HepG2 (cell line): ENCODE results near the gene ACER3. TPM values are rescaled to one million over a fixed set of nuclear protein-coding genes. Genes with fewer than 3 reads are reported as not detected.

ENCODE experiments used
- ATAC-seq: fragments of 200-7000 bp; cut with Tn5 transposase; 3 replicates; pipeline ENCODE4 v1.9.1; 2020; ENCODE audit warnings: mild to moderate bottlenecking, moderate library complexity
- BruUV-seq: library from RNA; stranded (reverse); fragments of 400-500 nt; replicated peaks from 2 replicates; lab custom pipeline; 2021; lab: Mats Ljungman, UMichigan
- CTCF ChIA-PET: fragments of 300-600 bp; formaldehyde crosslinking; extraction: SDS; loops from one replicate; lab custom pipeline; 2021; ENCODE audit warnings: low total read pairs, inconsistent platforms, low intra/inter-chr PET ratio; lab: Yijun Ruan, JAX
- POLR2A ChIA-PET: fragments of 350-600 bp; sonication (Branson Sonifier 250); formaldehyde crosslinking; loops from one replicate; lab custom pipeline; 2020; ENCODE audit warnings: antibody characterized with exemption, inconsistent platforms; lab: Yijun Ruan, JAX
- DNase-seq: peaks from one replicate; pipeline ENCODE4 v3.0.0-alpha.2; 2015; ENCODE audit warnings: low spot score
- FAIRE-seq: peaks from 3 replicates; lab custom pipeline; 2011; peaks lifted over from hg19 to GRCh38; lab: Jason Lieb, UNC
- H2AFZ ChIP-seq: one replicate; pipeline ENCODE4 v1.6.1; 2011; ENCODE audit warnings: low read length, inconsistent platforms
- H3K27ac ChIP-seq: fragments of 300-600 bp; 3 replicates; pipeline ENCODE4 v1.8.0; 2011; ENCODE audit warnings: mixed run types, mild to moderate bottlenecking, mixed read lengths, low read length, inconsistent platforms; ENCODE audit not compliant: insufficient read depth; ENCODE audit errors: extremely low read length
- H3K27me3 ChIP-seq, 2 experiments: fragments of 200-600 bp in 1 of 2; 2 replicates in 1 of 2; 3 replicates in 1 of 2; pipeline versions ENCODE4 v1.6.0 to v1.8.0; 2011; ENCODE audit warnings: low read length in 2 of 2, mild to moderate bottlenecking in 2 of 2, moderate library complexity in 2 of 2, inconsistent platforms in 1 of 2; ENCODE audit not compliant: insufficient read depth in 2 of 2, control insufficient read depth in 1 of 2
- H3K36me3 ChIP-seq, 2 experiments: fragments of 200-600 bp in 1 of 2; replicated peaks in 1 of 2; 2 replicates in 1 of 2; 3 replicates in 1 of 2; pipeline versions ENCODE4 v1.5.1 to v1.8.0; 2011; ENCODE audit warnings: low read length in 2 of 2, inconsistent platforms in 1 of 2; ENCODE audit not compliant: insufficient read depth in 2 of 2, control insufficient read depth in 1 of 2
- H3K4me1 ChIP-seq: 2 replicates; pipeline ENCODE4 v1.5.1; 2012; ENCODE audit warnings: low read length, inconsistent platforms; ENCODE audit not compliant: insufficient read depth
- H3K4me2 ChIP-seq: 2 replicates; pipeline ENCODE4 v1.6.0; 2011; ENCODE audit warnings: low read depth, low read length, inconsistent platforms
- H3K4me3 ChIP-seq, 3 experiments: fragments of 200-600 bp in 1 of 3; sonication (generic), shearing (Covaris generic) in 1 of 3; replicated peaks in 1 of 3; 2 replicates each; pipeline ENCODE4 v1.5.1; 2011 to 2016; ENCODE audit warnings: low read length in 3 of 3, inconsistent platforms in 2 of 3, low read depth in 2 of 3, mild to moderate bottlenecking in 2 of 3, control low read depth in 1 of 3, mixed read lengths in 1 of 3; ENCODE audit not compliant: insufficient read depth in 1 of 3
- H3K79me2 ChIP-seq: one replicate; pipeline ENCODE4 v1.6.1; 2011; ENCODE audit warnings: low read length, inconsistent platforms; ENCODE audit not compliant: insufficient read depth
- H3K9ac ChIP-seq: 2 replicates; pipeline ENCODE4 v1.6.0; 2011; ENCODE audit warnings: mild to moderate bottlenecking, low read depth, low read length, inconsistent platforms; ENCODE audit not compliant: insufficient read depth
- H3K9me3 ChIP-seq: 2 replicates; pipeline ENCODE4 v1.5.1; 2012; ENCODE audit warnings: mild to moderate bottlenecking, low read length
- H4K20me1 ChIP-seq: 2 replicates; pipeline ENCODE4 v1.6.0; 2011; ENCODE audit warnings: inconsistent platforms, mild to moderate bottlenecking, low read length, moderate library complexity; ENCODE audit not compliant: insufficient read depth
- FOXJ3 ChIP-seq: sonication (generic); formaldehyde crosslinking; IDR thresholded peaks from 2 replicates; pipeline ENCODE4 v1.4.0; 2020; ENCODE audit warnings: missing genetic modification reagents, mild to moderate bottlenecking, borderline replicate concordance
- RCOR2 ChIP-seq: IDR thresholded peaks from 2 replicates; pipeline ENCODE4 v1.6.1; 2016; ENCODE audit warnings: missing biosample characterization, missing genetic modification reagents
- STAG1 ChIP-seq: sonication (generic); formaldehyde crosslinking; IDR thresholded peaks from 2 replicates; pipeline ENCODE4 v1.4.0; 2020; ENCODE audit warnings: missing genetic modification reagents
- in situ Hi-C: cut with HindIII; loops from 2 replicates; pipeline ENCODE4 v1.10.0; 2017; ENCODE audit warnings: low pct_unique_long_range_greater_than_20kb; ENCODE audit not compliant: extremely low pct_ligation_motif_present
- intact Hi-C: fragments of 100-400 bp; cut with micrococcal nuclease; formaldehyde crosslinking; loops from one replicate; pipeline ENCODE4 v1.10.0; 2022; ENCODE audit not compliant: unreplicated experiment
- polyA plus RNA-seq, 8 experiments: library from polyadenylated mRNA; depleted of rRNA in 3 of 8; stranded (reverse) in 7 of 8; unstranded in 1 of 8; fragments of >200 nt; fragmentation: Illumina TruSeq in 4 of 8; extraction: Trizol in 4 of 8; gene quantifications; 2 replicates each; pipeline versions ENCODE4 v1.2.1 to v1.2.3, GENCODE V29; 2011 to 2016; ENCODE audit warnings: low read depth in 4 of 8, missing spikeins in 1 of 8, mixed read lengths in 1 of 8; ENCODE audit not compliant: insufficient read depth in 1 of 8
- total RNA-seq, 5 experiments: library from RNA; depleted of rRNA; stranded (reverse); fragments of >200 nt; fragmentation: Illumina TruSeq; extraction: Trizol; gene quantifications; 2 replicates each; pipeline ENCODE4 v1.2.3, GENCODE V29; 2016; ENCODE audit warnings: low read depth in 1 of 5
- TF ChIP-seq, protein P1 (sequence below): sonication (generic); formaldehyde crosslinking; IDR thresholded peaks from 2 replicates; pipeline ENCODE4 v1.4.0; 2020; ENCODE audit warnings: mild to moderate bottlenecking, missing genetic modification reagents
- TF ChIP-seq, protein P2 (sequence below): sonication (generic); formaldehyde crosslinking; IDR thresholded peaks from 2 replicates; pipeline ENCODE4 v1.4.0; 2020; ENCODE audit warnings: missing genetic modification reagents
- TF ChIP-seq, protein P3 (sequence below): sonication (generic); formaldehyde crosslinking; IDR thresholded peaks from 2 replicates; pipeline ENCODE4 v1.5.0; 2020; ENCODE audit warnings: mild to moderate bottlenecking, missing genetic modification reagents, moderate library complexity

Gene ACER3
- total and polyA plus RNA-seq, 2 of the 13 experiments (the other 11 are each of a cell fraction or from before 2014, with no cell fraction given): 6.0 to 9.8 TPM

GRCh38 chr11:77062924-77063323 is 202.2 kb downstream of the ACER3 start:
- 0 out of 2 replicates have a peak, but pooled peaks cover 2% of the 10 kb centered on the region for H4K20me1 ChIP-seq
- intact Hi-C loops: no loop called here
- DNase-seq (no peak), FAIRE-seq (no peak), ATAC-seq (no peak)
- ChIA-PET CTCF (interaction anchor here (0.6 kb wide), 1 partner anchor 15 kb away, joined by 3 read pairs; no protein-coding TSS in a partner anchor), POLR2A (interaction anchor here (1.2 kb wide), 1 partner anchor 16 kb away, joined by 5 read pairs; no protein-coding TSS in a partner anchor)
- H3K27ac ChIP-seq: no peak overlapping the region
- no peak overlapping the region for H3K4me2 ChIP-seq
- peaks cover 48% of the 10 kb centered on the region for H3K4me1 ChIP-seq
- peaks cover 12 to 24% of the 10 kb centered on the region in 2 experiments; a peak in 4 of 5 replicates for H3K27me3 ChIP-seq
- peaks cover 6% of the 10 kb centered on the region for H3K9me3 ChIP-seq
- no peaks in the 10 kb centered on the region for H3K79me2 ChIP-seq
- BruUV-seq: no TSS peak
- H3K36me3 ChIP-seq: no peaks in the 10 kb centered on the region
- TF ChIP-seq, protein P1, sequence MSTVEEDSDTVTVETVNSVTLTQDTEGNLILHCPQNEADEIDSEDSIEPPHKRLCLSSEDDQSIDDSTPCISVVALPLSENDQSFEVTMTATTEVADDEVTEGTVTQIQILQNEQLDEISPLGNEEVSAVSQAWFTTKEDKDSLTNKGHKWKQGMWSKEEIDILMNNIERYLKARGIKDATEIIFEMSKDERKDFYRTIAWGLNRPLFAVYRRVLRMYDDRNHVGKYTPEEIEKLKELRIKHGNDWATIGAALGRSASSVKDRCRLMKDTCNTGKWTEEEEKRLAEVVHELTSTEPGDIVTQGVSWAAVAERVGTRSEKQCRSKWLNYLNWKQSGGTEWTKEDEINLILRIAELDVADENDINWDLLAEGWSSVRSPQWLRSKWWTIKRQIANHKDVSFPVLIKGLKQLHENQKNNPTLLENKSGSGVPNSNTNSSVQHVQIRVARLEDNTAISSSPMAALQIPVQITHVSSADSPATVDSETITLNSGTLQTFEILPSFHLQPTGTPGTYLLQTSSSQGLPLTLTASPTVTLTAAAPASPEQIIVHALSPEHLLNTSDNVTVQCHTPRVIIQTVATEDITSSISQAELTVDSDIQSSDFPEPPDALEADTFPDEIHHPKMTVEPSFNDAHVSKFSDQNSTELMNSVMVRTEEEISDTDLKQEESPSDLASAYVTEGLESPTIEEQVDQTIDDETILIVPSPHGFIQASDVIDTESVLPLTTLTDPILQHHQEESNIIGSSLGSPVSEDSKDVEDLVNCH (CRISPR knock-in tag): no peak
- TF ChIP-seq, protein P2, sequence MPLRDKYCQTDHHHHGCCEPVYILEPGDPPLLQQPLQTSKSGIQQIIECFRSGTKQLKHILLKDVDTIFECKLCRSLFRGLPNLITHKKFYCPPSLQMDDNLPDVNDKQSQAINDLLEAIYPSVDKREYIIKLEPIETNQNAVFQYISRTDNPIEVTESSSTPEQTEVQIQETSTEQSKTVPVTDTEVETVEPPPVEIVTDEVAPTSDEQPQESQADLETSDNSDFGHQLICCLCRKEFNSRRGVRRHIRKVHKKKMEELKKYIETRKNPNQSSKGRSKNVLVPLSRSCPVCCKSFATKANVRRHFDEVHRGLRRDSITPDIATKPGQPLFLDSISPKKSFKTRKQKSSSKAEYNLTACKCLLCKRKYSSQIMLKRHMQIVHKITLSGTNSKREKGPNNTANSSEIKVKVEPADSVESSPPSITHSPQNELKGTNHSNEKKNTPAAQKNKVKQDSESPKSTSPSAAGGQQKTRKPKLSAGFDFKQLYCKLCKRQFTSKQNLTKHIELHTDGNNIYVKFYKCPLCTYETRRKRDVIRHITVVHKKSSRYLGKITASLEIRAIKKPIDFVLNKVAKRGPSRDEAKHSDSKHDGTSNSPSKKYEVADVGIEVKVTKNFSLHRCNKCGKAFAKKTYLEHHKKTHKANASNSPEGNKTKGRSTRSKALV (CRISPR knock-in tag): no peak
- TF ChIP-seq RCOR2 (CRISPR knock-in tag) (no peak), FOXJ3 (CRISPR knock-in tag) (no peak), STAG1 (CRISPR knock-in tag) (0 out of 2 replicates have a peak, but pooled peaks have one; percentile 19)
- TF ChIP-seq, protein P3, sequence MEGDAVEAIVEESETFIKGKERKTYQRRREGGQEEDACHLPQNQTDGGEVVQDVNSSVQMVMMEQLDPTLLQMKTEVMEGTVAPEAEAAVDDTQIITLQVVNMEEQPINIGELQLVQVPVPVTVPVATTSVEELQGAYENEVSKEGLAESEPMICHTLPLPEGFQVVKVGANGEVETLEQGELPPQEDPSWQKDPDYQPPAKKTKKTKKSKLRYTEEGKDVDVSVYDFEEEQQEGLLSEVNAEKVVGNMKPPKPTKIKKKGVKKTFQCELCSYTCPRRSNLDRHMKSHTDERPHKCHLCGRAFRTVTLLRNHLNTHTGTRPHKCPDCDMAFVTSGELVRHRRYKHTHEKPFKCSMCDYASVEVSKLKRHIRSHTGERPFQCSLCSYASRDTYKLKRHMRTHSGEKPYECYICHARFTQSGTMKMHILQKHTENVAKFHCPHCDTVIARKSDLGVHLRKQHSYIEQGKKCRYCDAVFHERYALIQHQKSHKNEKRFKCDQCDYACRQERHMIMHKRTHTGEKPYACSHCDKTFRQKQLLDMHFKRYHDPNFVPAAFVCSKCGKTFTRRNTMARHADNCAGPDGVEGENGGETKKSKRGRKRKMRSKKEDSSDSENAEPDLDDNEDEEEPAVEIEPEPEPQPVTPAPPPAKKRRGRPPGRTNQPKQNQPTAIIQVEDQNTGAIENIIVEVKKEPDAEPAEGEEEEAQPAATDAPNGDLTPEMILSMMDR (CRISPR knock-in tag): peak; percentile 41
- H3K4me3 ChIP-seq: no peak overlapping the region
- in situ Hi-C loops: no loop called here
- no peak overlapping the region for H3K9ac ChIP-seq
- H2AFZ ChIP-seq: no peak overlapping the region
